Naive thymus-derived CD4-positive, alpha-beta T cell (primary cell): ENCODE results near the gene WWOX. TPM values are rescaled to one million over a fixed set of nuclear protein-coding genes. Genes with fewer than 3 reads are reported as not detected.

Experiments
- ATAC-seq: fragments of 150-1000 bp; cut with Tn5 transposase; 2 replicates; pipeline ENCODE4 v1.10.0; 2021; ENCODE audit warnings: mild to moderate bottlenecking, moderate library complexity
- CTCF ChIA-PET: fragments of 350-600 bp; sonication (Branson Sonifier 250); formaldehyde crosslinking; loops from one replicate; lab custom pipeline; 2021; ENCODE audit warnings: antibody characterized with exemption; lab: Charles Lee
- POLR2A ChIA-PET: fragments of 350-600 bp; sonication (Branson Sonifier 250); formaldehyde crosslinking; loops from one replicate; lab custom pipeline; 2021; ENCODE audit warnings: antibody characterized with exemption, inconsistent platforms; lab: Charles Lee
- DNase-seq, 9 donors: peaks; one replicate each; pipeline versions ENCODE4 v3.0.0 to v3.0.0-alpha.2; 2020 to 2022; ENCODE audit warnings: mixed read lengths in 1 of 9
- H3K27ac ChIP-seq: one replicate; pipeline ENCODE4 v1.7.0; 2013; ENCODE audit warnings: mild to moderate bottlenecking, low read depth, low read length, moderate library complexity
- H3K27me3 ChIP-seq, 2 donors: one replicate each; pipeline ENCODE4 v1.7.0; 2013; ENCODE audit warnings: low read length in 2 of 2, mild to moderate bottlenecking in 2 of 2, moderate library complexity in 2 of 2; ENCODE audit not compliant: control insufficient read depth in 2 of 2, insufficient read depth in 2 of 2
- H3K36me3 ChIP-seq, 3 experiments: 1 replicate in 2 of 3; 2 replicates in 1 of 3; pipeline ENCODE4 v1.7.0; 2013; ENCODE audit warnings: low read length in 3 of 3, mild to moderate bottlenecking in 3 of 3, moderate library complexity in 1 of 3; ENCODE audit not compliant: insufficient read depth in 3 of 3, control insufficient read depth in 2 of 3
- H3K4me1 ChIP-seq, 2 donors: one replicate each; pipeline ENCODE4 v1.7.0; 2013; ENCODE audit warnings: low read length in 2 of 2, mild to moderate bottlenecking in 2 of 2, moderate library complexity in 1 of 2; ENCODE audit not compliant: control insufficient read depth in 2 of 2, insufficient read depth in 2 of 2
- H3K4me3 ChIP-seq: 2 replicates; pipeline ENCODE4 v1.7.0; 2013; ENCODE audit warnings: mild to moderate bottlenecking, low read length
- H3K9me3 ChIP-seq, 3 experiments: 1 replicate in 2 of 3; 2 replicates in 1 of 3; pipeline ENCODE4 v1.7.0; 2013; ENCODE audit warnings: low read length in 3 of 3; ENCODE audit not compliant: control insufficient read depth in 2 of 3
- H3K27ac Mint-ChIP-seq, 9 donors: one replicate each; pipeline ENCODE4 v1.8.0; 2020 to 2022; ENCODE audit warnings: mixed read lengths in 9 of 9, mild to moderate bottlenecking in 8 of 9, moderate library complexity in 5 of 9, inconsistent platforms in 2 of 9
- H3K27me3 Mint-ChIP-seq, 5 donors: one replicate each; pipeline ENCODE4 v1.8.0; 2021 to 2022; ENCODE audit warnings: mixed read lengths in 5 of 5, mild to moderate bottlenecking in 1 of 5
- H3K36me3 Mint-ChIP-seq, 5 donors: one replicate each; pipeline ENCODE4 v1.8.0; 2020 to 2022; ENCODE audit warnings: mixed read lengths in 5 of 5, mild to moderate bottlenecking in 3 of 5, inconsistent platforms in 1 of 5
- H3K4me1 Mint-ChIP-seq, 7 donors: one replicate each; pipeline ENCODE4 v1.8.0; 2020 to 2022; ENCODE audit warnings: mixed read lengths in 7 of 7, mild to moderate bottlenecking in 3 of 7, inconsistent platforms in 1 of 7
- H3K4me3 Mint-ChIP-seq, 10 donors: one replicate each; pipeline ENCODE4 v1.8.0; 2020 to 2022; ENCODE audit warnings: mild to moderate bottlenecking in 10 of 10, mixed read lengths in 10 of 10, moderate library complexity in 6 of 10, inconsistent platforms in 2 of 10
- H3K9me3 Mint-ChIP-seq, 11 donors: one replicate each; pipeline ENCODE4 v1.8.0; 2020 to 2022; ENCODE audit warnings: mixed read lengths in 11 of 11, mild to moderate bottlenecking in 4 of 11, inconsistent platforms in 1 of 11, moderate library complexity in 1 of 11
- intact Hi-C, 2 donors: fragments of 100-400 bp; cut with micrococcal nuclease; formaldehyde crosslinking; loops; one replicate each; pipeline ENCODE4 v1.15.1; 2023
- polyA plus RNA-seq, 2 donors: library from polyadenylated mRNA; unstranded; fragments of 300-500 nt; fragmentation: Illumina TruSeq; gene quantifications; one replicate each; pipeline ENCODE4 v1.2.3, GENCODE V29; 2021
- total RNA-seq, 6 experiments: library from RNA in 5 of 6; stranded (reverse) in 5 of 6; gene quantifications; 1 replicate in 5 of 6; 2 replicates in 1 of 6; pipeline ENCODE4 v1.2.3 and lab custom pipeline; 2021 to 2026

Gene WWOX
- total and polyA plus RNA-seq, 7 experiments from 2014 or later = 13.8 to 31.1 (median 20.8) TPM

DNA sequence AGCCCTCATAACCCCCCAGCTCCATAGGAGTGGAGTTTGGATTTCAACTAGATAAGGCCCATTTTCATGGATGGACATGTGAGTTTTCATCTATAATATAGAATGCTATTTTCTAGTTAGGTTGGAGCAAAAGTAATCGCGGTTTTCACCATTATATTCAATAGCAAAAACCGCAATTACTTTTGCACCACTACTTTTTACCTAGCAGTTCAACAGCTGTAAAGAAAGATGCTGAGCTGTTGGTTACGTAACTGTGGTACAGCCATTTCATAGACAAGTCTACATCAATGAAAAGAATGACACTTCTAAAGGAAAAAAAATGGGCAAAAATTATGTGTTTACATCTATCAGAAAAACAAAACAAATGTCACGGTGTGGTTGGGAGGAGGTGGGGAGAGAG, 993.4 kb downstream of the WWOX start:
- H3K27ac Mint-ChIP-seq = peak overlapping the region in 3 of 9 donors; percentile 67 to 84 (median 68)
- Histone ChIP-seq H3K36me3 (no peaks in the 10 kb centered on the region), H3K4me3 (no peak overlapping the region), H3K4me1 (peaks cover 40 to 46% of the 10 kb centered on the region in 2 donors), H3K27me3 (no peaks in the 10 kb centered on the region), H3K27ac (no peak overlapping the region), H3K9me3 (no peaks in the 10 kb centered on the region)
- peaks cover 0 to 11% (median 0%) of the 10 kb centered on the region in 5 donors for H3K36me3 Mint-ChIP-seq
- CTCF ChIA-PET = no interaction called here
- peak overlapping the region in 7 of 10 donors; percentile 12 to 82 (median 52) for H3K4me3 Mint-ChIP-seq
- ATAC-seq = no peak
- intact Hi-C loops = loop anchor here in 1 of 2 donors (5.0 kb wide), 2 partner anchors 124 to 1424 kb away; no protein-coding TSS in a partner anchor
- H3K4me1 Mint-ChIP-seq = peaks cover 39 to 81% (median 63%) of the 10 kb centered on the region in 7 donors
- POLR2A ChIA-PET = no interaction called here
- DNase-seq = no peak
- peaks cover 0 to 5% (median 0%) of the 10 kb centered on the region in 11 donors for H3K9me3 Mint-ChIP-seq
- peaks cover 0 to 11% (median 0%) of the 10 kb centered on the region in 5 donors for H3K27me3 Mint-ChIP-seq

DNA sequence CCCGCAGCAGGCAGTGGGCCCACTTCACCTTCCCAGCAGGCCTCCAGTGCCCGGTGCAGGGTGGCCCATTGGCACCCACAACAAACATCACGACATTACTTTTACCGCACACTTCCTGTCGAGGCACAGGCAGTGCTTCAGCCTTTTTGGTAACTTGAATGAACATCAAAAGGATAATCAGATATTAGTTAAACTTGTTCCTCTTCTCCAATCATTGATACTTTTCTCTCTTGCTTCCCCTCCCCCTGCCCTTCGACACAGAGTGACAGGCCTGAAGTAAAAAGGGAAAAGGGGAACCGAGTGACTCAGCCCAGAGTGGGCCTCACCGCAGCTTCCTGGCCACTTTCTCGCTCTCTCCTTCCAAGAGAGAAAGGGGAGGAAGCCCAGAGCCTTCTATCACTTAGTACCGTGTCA, 994.1 kb downstream of the WWOX start:
- intact Hi-C loops = loop anchor here in 1 of 2 donors (5.0 kb wide), 2 partner anchors 124 to 1424 kb away; no protein-coding TSS in a partner anchor
- Mint-ChIP-seq H3K36me3 (peaks cover 0 to 11% (median 0%) of the 10 kb centered on the region in 5 donors), H3K27ac (peak overlapping the region in 6 of 9 donors; percentile 35 to 93 (median 58)), H3K4me1 (peaks cover 39 to 76% (median 58%) of the 10 kb centered on the region in 7 donors), H3K4me3 (peak overlapping the region; percentile 40 to 82 (median 69)), H3K27me3 (peaks cover 0 to 13% (median 0%) of the 10 kb centered on the region in 5 donors), H3K9me3 (peaks cover 0 to 5% (median 0%) of the 10 kb centered on the region in 11 donors)
- Histone ChIP-seq H3K9me3 (no peaks in the 10 kb centered on the region), H3K4me1 (peaks cover 40 to 46% of the 10 kb centered on the region in 2 donors), H3K4me3 (no peak overlapping the region), H3K27ac (no peak overlapping the region), H3K27me3 (no peaks in the 10 kb centered on the region), H3K36me3 (no peaks in the 10 kb centered on the region)
- ATAC-seq = peak; percentile 84
- peak in 3 of 9 donors; percentile 9 to 38 (median 36) for DNase-seq
- POLR2A ChIA-PET = no interaction called here
- CTCF ChIA-PET = no interaction called here

DNA sequence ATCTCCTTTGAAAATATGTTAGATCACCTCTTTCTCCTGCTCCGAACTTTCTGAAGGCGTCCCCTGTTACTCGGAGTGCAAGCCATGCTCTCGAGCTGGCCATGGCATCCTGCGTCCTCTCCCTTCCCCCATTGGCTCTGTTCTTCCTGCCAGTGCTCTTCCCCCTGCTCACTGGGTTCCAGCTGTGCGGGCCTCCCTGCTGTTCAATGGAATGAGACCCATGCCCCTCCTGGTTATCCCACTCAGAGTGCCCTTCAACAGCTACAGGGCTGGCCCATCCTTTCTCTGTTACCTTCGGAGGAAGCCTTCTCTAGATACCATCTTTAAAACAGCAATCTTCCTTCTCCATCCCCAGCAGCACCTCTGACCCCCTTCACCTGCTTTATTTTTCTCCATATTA, 996.8 kb downstream of the WWOX start:
- Mint-ChIP-seq H3K4me3 (no peak overlapping the region), H3K4me1 (peaks cover 16 to 49% (median 34%) of the 10 kb centered on the region in 7 donors), H3K27ac (peak overlapping the region in 1 of 9 donors; percentile 21), H3K9me3 (peaks cover 0 to 5% (median 0%) of the 10 kb centered on the region in 11 donors), H3K36me3 (peaks cover 0 to 2% (median 0%) of the 10 kb centered on the region in 5 donors), H3K27me3 (peaks cover 0 to 15% (median 0%) of the 10 kb centered on the region in 5 donors)
- Histone ChIP-seq H3K36me3 (no peaks in the 10 kb centered on the region), H3K9me3 (no peaks in the 10 kb centered on the region), H3K27ac (no peak overlapping the region), H3K27me3 (no peaks in the 10 kb centered on the region), H3K4me3 (no peak overlapping the region), H3K4me1 (peaks cover 20 to 27% of the 10 kb centered on the region in 2 donors)
- ATAC-seq = no peak
- DNase-seq = no peak
- intact Hi-C loops = no loop called here
- CTCF ChIA-PET = no interaction called here
- POLR2A ChIA-PET = interaction anchor here (0.7 kb wide), 1 partner anchor 346 kb away, joined by 3 read pairs; no protein-coding TSS in a partner anchor

GRCh38 chr16:79097166-79097565, 997.7 kb downstream of the WWOX start:
- Mint-ChIP-seq H3K27ac (peak overlapping the region in 1 of 9 donors; percentile 41), H3K27me3 (peaks cover 0 to 15% (median 0%) of the 10 kb centered on the region in 5 donors), H3K36me3 (no peaks in the 10 kb centered on the region), H3K4me3 (no peak overlapping the region), H3K9me3 (peaks cover 0 to 5% (median 0%) of the 10 kb centered on the region in 11 donors), H3K4me1 (peaks cover 19 to 48% (median 33%) of the 10 kb centered on the region in 7 donors)
- Histone ChIP-seq H3K4me3 (no peak overlapping the region), H3K36me3 (no peaks in the 10 kb centered on the region), H3K27me3 (no peaks in the 10 kb centered on the region), H3K9me3 (no peaks in the 10 kb centered on the region), H3K27ac (no peak overlapping the region), H3K4me1 (peaks cover 16 to 17% of the 10 kb centered on the region in 2 donors)
- ChIA-PET POLR2A (interaction anchor here (0.7 kb wide), 1 partner anchor 347 kb away, joined by 3 read pairs; no protein-coding TSS in a partner anchor), CTCF (no interaction called here)
- no peak for ATAC-seq
- no peak for DNase-seq
- intact Hi-C loops = no loop called here

DNA sequence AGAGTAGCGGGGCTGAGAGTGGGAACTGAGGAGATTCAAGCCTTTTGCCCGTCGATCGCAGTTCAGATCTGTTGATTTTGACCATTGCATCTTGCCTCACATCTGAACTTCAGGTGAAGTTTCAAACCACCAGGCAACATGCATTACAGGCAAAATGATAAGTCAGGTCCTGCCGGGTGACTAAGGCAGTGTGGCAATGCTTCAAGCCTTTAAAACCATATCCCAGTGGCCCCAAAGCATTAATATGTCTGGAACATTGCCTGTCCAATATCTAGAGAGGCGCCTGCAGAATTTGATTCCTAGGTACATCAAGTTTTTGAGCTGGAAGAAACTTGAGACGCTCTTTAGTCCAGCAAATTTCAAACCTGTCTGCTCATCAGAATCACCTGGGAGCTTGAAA, 998.3 kb downstream of the WWOX start:
- no peak overlapping the region for H3K4me3 ChIP-seq
- peaks cover 13% of the 10 kb centered on the region in 2 donors for H3K4me1 ChIP-seq
- no peaks in the 10 kb centered on the region for H3K36me3 ChIP-seq
- no peak for ATAC-seq
- Mint-ChIP-seq H3K4me1 (peaks cover 19 to 43% (median 29%) of the 10 kb centered on the region in 7 donors), H3K36me3 (no peaks in the 10 kb centered on the region), H3K27me3 (peaks cover 0 to 15% (median 0%) of the 10 kb centered on the region in 5 donors), H3K9me3 (peaks cover 0 to 5% (median 0%) of the 10 kb centered on the region in 11 donors), H3K27ac (peak overlapping the region in 1 of 9 donors; percentile 41), H3K4me3 (no peak overlapping the region)
- H3K9me3 ChIP-seq = no peaks in the 10 kb centered on the region
- H3K27ac ChIP-seq = no peak overlapping the region
- ChIA-PET POLR2A (no interaction called here), CTCF (no interaction called here)
- no peaks in the 10 kb centered on the region for H3K27me3 ChIP-seq
- intact Hi-C loops = no loop called here
- no peak for DNase-seq

DNA sequence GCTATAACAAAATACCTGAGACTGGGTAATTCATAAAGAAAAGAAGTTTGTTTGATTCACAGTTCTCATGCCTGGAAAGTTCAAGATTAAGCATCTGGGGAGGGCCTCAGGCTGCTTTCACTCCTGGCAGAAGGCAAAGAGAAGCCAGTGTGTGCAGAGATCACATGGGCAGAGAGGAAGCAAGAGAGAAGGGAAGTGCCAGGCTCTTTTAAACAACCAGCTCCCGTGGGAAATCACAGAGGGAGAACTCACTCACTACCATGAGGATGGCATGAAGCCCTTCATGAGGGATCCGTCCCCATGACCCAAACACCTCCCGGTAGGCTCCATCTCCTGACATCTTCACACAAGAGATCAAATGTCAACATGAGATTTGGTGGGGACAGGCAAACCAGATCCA, 999.5 kb downstream of the WWOX start:
- intact Hi-C loops = no loop called here
- H3K4me1 Mint-ChIP-seq = peaks cover 10 to 32% (median 21%) of the 10 kb centered on the region in 7 donors
- CTCF ChIA-PET = interaction anchor here (0.7 kb wide), 1 partner anchor 136 kb away, joined by 3 read pairs; no protein-coding TSS in a partner anchor

More for the DNA sequence above, 999.5 kb downstream of the WWOX start:
- Mint-ChIP-seq H3K36me3 (no peaks in the 10 kb centered on the region), H3K4me3 (no peak overlapping the region), H3K27me3 (peaks cover 0 to 16% (median 0%) of the 10 kb centered on the region in 5 donors), H3K9me3 (peaks cover 0 to 5% (median 0%) of the 10 kb centered on the region in 11 donors), H3K27ac (no peak overlapping the region)
- Histone ChIP-seq H3K27me3 (no peaks in the 10 kb centered on the region), H3K4me3 (no peak overlapping the region), H3K4me1 (peaks cover 2% of the 10 kb centered on the region in 2 donors), H3K36me3 (no peaks in the 10 kb centered on the region), H3K27ac (no peak overlapping the region), H3K9me3 (no peaks in the 10 kb centered on the region)
- POLR2A ChIA-PET = no interaction called here
- DNase-seq = no peak
- no peak for ATAC-seq
